Ovary (tissue), 9 donors: Measurements from ENCODE around the gene ZBTB4. TPM values are rescaled to one million over a fixed set of nuclear protein-coding genes. Genes with fewer than 3 reads are reported as not detected.
"Not testable (repeated sequence)": the region's sequence is repeated elsewhere in the genome, so short reads cannot be mapped to it uniquely, and the experiment has no call there.

Experiments used
- DNase-seq, 5 donors: peaks; one replicate each; pipeline ENCODE4 v3.0.0-alpha.2; 2019 to 2020
- H3K27ac ChIP-seq, 2 donors: fragments of 200-600 bp; one replicate each; pipeline versions ENCODE4 v1.5.1 to v1.8.0; 2019 to 2022
- H3K27me3 ChIP-seq: fragments of 200-600 bp; one replicate; pipeline ENCODE4 v1.8.0; 2022
- H3K36me3 ChIP-seq: fragments of 200-600 bp; sonication (generic); one replicate; pipeline ENCODE4 v1.5.1; 2019
- H3K4me1 ChIP-seq: one replicate; pipeline ENCODE4 v1.8.1; 2013; ENCODE audit warnings: mild to moderate bottlenecking, moderate library complexity; ENCODE audit not compliant: insufficient read depth
- H3K4me3 ChIP-seq: fragments of 200-600 bp; sonication (generic); one replicate; pipeline ENCODE4 v1.5.1; 2017
- H3K9me3 ChIP-seq, 2 donors: fragments of 200-600 bp in 1 of 2; sonication (generic) in 1 of 2; one replicate each; pipeline versions ENCODE4 v1.5.1 to v1.8.1; 2013 to 2019; ENCODE audit warnings: mild to moderate bottlenecking in 1 of 2, moderate library complexity in 1 of 2
- CTCF ChIP-seq, 3 donors: fragments of 450-650 bp in 2 of 3; fragments of 200-600 bp in 1 of 3; IDR thresholded peaks; one replicate each; pipeline versions ENCODE4 v1.5.1 to v1.8.0; 2016 to 2022; ENCODE audit warnings: antibody characterized with exemption in 3 of 3, mild to moderate bottlenecking in 1 of 3
- EP300 ChIP-seq: sonication (generic); formaldehyde crosslinking; IDR thresholded peaks from one replicate; pipeline ENCODE4 v1.6.1; 2017; ENCODE audit warnings: antibody characterized with exemption
- POLR2A ChIP-seq: fragments of 450-650 bp; IDR thresholded peaks from one replicate; pipeline ENCODE4 v1.6.1; 2017; ENCODE audit warnings: antibody characterized with exemption, mild to moderate bottlenecking, moderate library complexity
- WGBS, 3 donors: extraction: QIAGEN DNeasy Blood & Tissue Kit in 1 of 3; methylation state at CpG; one replicate each; pipeline versions ENCODE4 v1.1.5 to v1.1.7; 2013 to 2017; 5-methylcytosine and 5-hydroxymethylcytosine counted together
- intact Hi-C, 4 donors: fragments of 100-400 bp; cut with DNase I; formaldehyde crosslinking; loops; one replicate each; pipeline versions ENCODE4 v1.11.0 to v1.15.1; 2022 to 2023
- polyA plus RNA-seq, 2 donors: library from polyadenylated mRNA; stranded (reverse); fragments of 200-250 nt in 1 of 2; fragments of 350-450 nt in 1 of 2; fragmentation: Illumina TruSeq in 1 of 2; extraction: RNeasy Lipid Tissue Mini Kit (QIAGEN cat#74804) in 1 of 2; gene quantifications; one replicate each; pipeline ENCODE4 v1.2.3, GENCODE V29; 2013 to 2014
- total RNA-seq, 7 donors: library from RNA; depleted of rRNA in 2 of 7; stranded (reverse); fragments of >200 nt in 2 of 7; fragmentation: NEBNext Ultra II Directional in 3 of 7; extraction: Animal tissue kit (Norgen Biotek cat#: 25700) in 3 of 7; gene quantifications; one replicate each; pipeline versions ENCODE4 v1.1.0 to v1.2.4, GENCODE V29; 2016 to 2023
- donor health status: DM: no; HTN: no; CAD: no; lungs with moderate emphysema.
- donor health status: DM: no; HTN: no; CAD: no.
- donor health status: Bipolar disorder and iron deficiency.
- donor health status: DM: yes; HTN: yes; CAD: no.
- donor health status: DM: no; HTN: no; CAD: no.
- donor health status: DM: yes; HTN: yes; CAD: no.

ZBTB4 gene
- total and polyA plus RNA-seq, 9 donors = 39.3 to 123 (median 84.5) TPM

- Histone ChIP-seq H3K4me3 (peak within 1 kb of the TSS; percentile 67), H3K4me1 (peaks cover 12% of the 10 kb centered on the region), H3K36me3 (no peaks in the 10 kb centered on the region), H3K27ac (peak within 1 kb of the TSS; percentile 90 to 98), H3K9me3 (no peaks in the 10 kb centered on the region), H3K27me3 (no peaks in the 10 kb centered on the region)
- intact Hi-C loops = loop anchor here in 2 of 4 donors (2.0 to 10.0 kb wide), 2 partner anchors 131 to 201 kb away; partner anchors contain the start of genes KCTD11 (in 1 of the 2), TP53 (in 1 of the 2) and WRAP53 (in 1 of the 2)
- 0 to 1% (median 0%) methylated on average over 64 of the region's 64 CpGs for WGBS, 3 donors
- DNase-seq = peak; percentile 99
- TF ChIP-seq EP300 = peak; percentile 73
- TF ChIP-seq CTCF (IDR thresholded peaks at IDR 0.05) = peak in 2 of 3 donors; percentile 27 to 43
- peak; percentile 100 for TF ChIP-seq POLR2A
These were observed 4.9 kb upstream of the ZBTB4 start, which contains the start of gene POLR2A for GRCh38 chr17:7484067-7484918. Gene POLR2A (plus strand): TSS chr17:7484366.

- Histone ChIP-seq H3K4me1 (peaks cover 11% of the 10 kb centered on the region), H3K27me3 (no peaks in the 10 kb centered on the region), H3K4me3 (peak overlapping the region; percentile 67), H3K36me3 (no peaks in the 10 kb centered on the region), H3K27ac (peak overlapping the region; percentile 90 to 98), H3K9me3 (no peaks in the 10 kb centered on the region)
- intact Hi-C loops = loop anchor here in 2 of 4 donors (2.0 to 10.0 kb wide), 2 partner anchors 131 to 201 kb away; partner anchors contain the start of genes KCTD11 (in 1 of the 2), TP53 (in 1 of the 2) and WRAP53 (in 1 of the 2)
- TF ChIP-seq CTCF (IDR thresholded peaks at IDR 0.05) (no peak), EP300 (peak; percentile 77), POLR2A (peak; percentile 60)
- peak; percentile 94 to 96 (median 95) for DNase-seq
- 0% methylated on average over 38 of the region's 38 CpGs for WGBS, 3 donors
These were observed 4.0 kb upstream of the ZBTB4 start for GRCh38 chr17:7483255-7484066.

- H3K36me3 ChIP-seq, H3K9me3 ChIP-seq, DNase-seq, H3K27me3 ChIP-seq: not testable (repeated sequence)
- WGBS, 3 donors = 61 to 73% (median 72%) methylated on average over 6 of the region's 6 CpGs
- Histone ChIP-seq H3K4me3 (peak overlapping the region; percentile 67), H3K4me1 (peaks cover 11% of the 10 kb centered on the region), H3K27ac (peak overlapping the region; percentile 90 to 98)
- intact Hi-C loops = loop anchor here in 1 of 4 donors (10.0 kb wide), 1 partner anchor 202 kb away; the partner anchor contains the start of genes TP53 and WRAP53
These were observed 3.3 kb upstream of the ZBTB4 start for GRCh38 chr17:7482742-7483088.

GRCh38 chr17:7481842-7482741 is 2.7 kb upstream of the ZBTB4 start:
- intact Hi-C loops = loop anchor here in 1 of 4 donors (10.0 kb wide), 1 partner anchor 203 kb away; the partner anchor contains the start of genes TP53 and WRAP53
- H3K4me3 ChIP-seq, H3K27ac ChIP-seq, H3K36me3 ChIP-seq, H3K9me3 ChIP-seq, H3K27me3 ChIP-seq: not testable (repeated sequence)
- 82 to 86% (median 84%) methylated on average over 30 to 31 of the region's 31 CpGs for WGBS, 3 donors
- H3K4me1 ChIP-seq = peaks cover 12% of the 10 kb centered on the region
- DNase-seq = peak in 3 of 5 donors; percentile 40 to 55 (median 45)

GRCh38 chr17:7481275-7481674 is 1.8 kb upstream of the ZBTB4 start, which contains the start of gene SLC35G6:
Gene SLC35G6 (plus strand): TSS chr17:7481446. CDS start chr17:7481517, 71 bp downstream.
- H3K9me3 ChIP-seq, H3K36me3 ChIP-seq, DNase-seq, H3K27me3 ChIP-seq: not testable (repeated sequence)
- intact Hi-C loops = loop anchor here in 1 of 4 donors (10.0 kb wide), 1 partner anchor 204 kb away; the partner anchor contains the start of genes TP53 and WRAP53
- WGBS, 3 donors = 90 to 93% (median 93%) methylated on average over 4 of the region's 4 CpGs
- Histone ChIP-seq H3K27ac (peak within 1 kb of the TSS in 1 of 2 donors; percentile 99), H3K4me3 (peak within 1 kb of the TSS; percentile 84), H3K4me1 (peaks cover 14% of the 10 kb centered on the region)
